ENCODE data around the gene FAM240A.

FAM240A gene

DNA sequence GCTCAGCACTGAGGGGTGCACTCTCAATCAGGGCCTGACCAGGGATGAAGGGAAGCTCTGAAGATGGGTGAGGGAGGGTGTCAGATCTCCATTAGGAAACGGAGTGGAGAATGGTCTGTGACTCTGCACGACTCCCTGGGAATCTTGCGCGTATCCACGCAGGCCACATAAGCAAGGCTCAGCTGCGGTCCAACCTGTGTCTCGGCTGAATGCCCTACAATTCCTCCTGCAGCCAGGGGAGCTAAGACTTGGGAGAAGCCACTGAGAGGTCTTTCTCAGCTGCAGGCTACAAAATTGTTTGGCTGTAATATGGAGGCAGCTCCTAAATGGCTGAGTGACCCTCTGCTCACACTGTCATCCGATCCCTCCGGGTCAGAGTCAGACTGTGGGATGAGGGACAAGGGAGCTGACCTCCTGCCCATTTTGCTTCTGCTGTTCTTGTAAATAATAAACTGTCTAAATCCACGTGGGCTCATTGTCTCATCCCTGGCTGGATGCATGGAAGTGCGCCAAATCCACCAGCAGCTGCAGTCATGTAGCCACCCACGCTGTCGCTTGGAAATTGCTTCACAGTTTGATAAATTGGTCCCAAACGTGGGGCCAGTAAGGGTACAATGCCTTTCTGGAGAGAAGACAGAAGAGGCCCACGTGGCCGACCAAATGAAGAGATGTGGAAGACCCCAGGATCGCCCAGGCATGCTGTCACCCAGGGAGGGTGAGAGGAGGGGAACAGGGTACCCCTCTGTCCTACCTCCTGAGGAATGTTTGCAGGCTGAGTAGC, 50.6 kb downstream of the FAM240A start:
- no peak for DNase-seq (ENCODE audit: low read depth, low spot score)

DNA sequence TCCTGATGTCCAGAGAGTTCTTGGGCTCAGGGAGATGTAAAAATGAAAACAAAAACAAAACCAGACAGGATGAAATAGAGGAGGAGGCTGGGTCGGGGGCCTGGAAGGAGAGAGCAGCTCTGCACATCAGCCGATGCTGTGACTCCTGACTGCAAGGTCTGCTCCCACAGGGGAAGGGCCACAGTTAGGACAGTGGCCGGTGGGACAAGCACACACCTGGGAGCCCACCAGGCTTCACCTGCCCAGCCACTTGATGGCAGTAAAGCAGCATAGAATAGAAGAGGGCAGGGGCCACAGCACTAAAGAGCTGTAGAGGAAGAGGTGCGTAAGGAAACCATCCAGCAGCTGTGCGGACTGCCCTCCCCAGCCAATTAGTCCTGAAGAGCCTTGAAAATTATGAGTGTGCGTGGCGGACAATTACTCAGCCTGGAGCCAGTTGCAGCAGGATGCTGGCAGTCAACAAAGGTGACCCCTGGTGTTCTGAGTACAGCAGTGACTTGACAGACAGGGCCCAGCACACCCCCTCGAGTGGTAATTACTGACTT, 51.3 kb downstream of the FAM240A start:
- DNase-seq (ENCODE audit: low read depth, low spot score) = no peak

DNA sequence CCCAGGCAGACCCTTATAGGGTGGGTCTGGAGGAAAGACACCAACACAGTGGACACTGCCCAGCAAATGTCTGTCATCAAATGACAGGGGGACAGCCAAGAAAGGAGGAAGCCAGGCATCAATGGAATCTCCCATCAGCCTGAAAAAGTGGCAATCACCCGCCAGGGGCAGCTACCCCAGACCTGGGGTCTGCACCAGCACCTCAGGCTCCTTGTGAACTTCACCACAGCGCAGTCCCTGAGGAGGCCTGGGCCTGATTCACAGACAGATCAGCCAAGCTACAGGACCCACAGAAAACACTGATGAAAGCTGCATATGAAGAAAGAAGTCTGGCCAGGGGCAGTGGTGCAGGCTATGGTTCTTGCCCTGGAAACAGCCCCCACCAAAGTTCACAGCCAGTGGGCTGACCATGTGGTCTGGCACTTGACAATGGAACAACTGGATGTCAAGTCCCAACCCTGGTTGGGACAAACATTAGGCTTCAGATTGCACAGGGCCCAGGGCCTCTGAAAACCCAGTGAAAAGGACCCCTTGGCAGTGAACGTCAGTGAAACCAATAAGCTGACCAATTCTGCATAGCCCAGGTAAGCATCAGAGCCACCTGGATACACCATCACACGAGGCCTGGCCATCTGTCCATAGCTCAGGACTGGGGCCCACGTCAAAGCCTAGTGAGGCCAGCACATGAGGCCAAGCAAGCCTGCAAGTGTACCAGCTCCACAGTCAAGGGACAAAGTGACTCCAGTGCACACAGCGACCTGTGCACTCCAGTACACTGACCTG, 52.1 kb downstream of the FAM240A start:
- DNase-seq (ENCODE audit: low read depth, low spot score) = no peak

DNA sequence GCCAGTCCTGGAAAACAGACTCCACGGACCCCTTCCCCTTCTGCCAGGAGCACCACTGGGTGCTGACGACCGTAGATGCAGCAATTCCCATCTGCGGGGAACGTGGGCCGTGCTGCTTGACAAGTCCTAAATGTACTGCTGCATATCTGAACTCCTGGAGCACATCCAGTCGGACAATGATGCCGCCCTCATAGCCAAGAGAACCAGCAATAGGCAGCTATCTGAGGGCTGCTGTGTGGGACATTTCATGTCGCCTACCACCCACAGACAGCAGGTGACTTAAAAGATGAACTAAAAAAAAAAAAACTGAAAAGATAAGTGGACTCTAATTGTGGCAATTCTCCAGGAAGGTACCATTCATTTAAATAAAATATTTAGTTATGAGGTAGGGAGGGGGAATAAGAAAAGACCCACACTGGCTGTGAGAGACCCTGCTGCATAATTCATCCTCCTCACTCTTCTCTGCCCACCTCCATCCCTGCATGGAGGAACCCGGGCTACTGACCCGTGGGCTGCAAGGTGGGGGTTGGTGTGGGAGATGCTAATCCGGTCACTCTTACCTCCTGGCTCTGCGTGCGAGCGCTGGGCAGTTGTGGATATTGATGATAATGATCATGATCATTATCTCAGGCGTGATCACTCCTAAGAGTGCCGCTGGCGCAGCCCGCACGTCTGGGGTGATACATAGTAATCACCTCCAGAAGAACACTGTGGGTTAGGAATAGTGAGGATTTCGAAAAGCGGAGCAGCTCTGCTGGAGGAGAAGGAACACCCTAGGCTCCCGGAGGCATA, 52.8 kb downstream of the FAM240A start:
- DNase-seq (ENCODE audit: low read depth, low spot score) = no peak

DNA sequence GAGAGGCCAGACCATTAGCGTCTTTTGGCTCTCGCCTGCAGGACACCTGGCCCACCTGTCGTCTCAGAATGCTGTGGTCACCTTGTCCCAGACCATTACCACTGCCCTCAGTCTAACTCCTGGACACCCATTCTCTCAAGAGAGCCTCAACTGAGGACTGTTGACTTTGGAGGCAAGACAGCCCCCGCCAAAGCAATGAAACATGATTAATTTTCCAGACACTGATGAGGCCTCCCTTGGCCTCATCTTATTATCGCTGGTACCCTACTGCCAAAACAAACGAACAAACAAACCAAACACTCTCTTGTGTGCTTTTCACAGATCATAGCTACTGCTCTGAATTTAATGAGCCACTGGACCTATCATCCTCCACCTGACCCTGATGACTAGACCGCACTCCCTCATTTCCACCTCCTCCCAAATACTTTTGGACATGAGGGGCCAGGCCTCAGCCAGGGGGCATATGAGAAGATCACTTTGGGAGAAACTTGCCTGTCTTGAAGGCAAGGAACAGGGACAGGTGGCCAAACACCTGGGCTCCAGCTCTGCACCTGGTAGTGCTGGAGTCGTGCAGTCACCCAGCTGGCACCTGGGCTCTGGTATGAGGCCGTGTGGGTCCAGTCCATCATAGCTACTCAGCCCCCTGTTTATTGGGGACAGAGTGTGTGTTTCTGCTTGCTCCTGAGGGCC, 53.6 kb downstream of the FAM240A start:
- no peak for DNase-seq (ENCODE audit: low read depth, low spot score)

DNA sequence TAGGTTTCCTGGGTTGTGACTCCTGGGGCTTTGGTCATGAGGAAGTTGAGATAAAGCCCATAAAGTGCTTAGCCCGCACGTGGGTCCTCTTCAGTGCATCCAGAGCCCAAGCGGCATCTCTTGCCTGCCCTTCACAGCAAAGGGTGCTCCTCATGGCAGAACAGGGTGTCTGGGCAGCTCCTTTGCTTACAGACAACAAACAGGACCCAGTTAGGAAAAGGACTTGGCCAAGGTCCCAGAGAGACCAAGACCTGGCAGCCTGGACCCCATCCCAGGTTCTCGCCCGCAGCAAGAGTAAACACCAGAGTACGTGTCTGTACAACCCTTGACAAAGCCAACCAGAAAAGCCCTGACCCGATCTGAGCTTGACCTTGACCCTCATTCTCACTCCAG, 54.1 kb downstream of the FAM240A start:
- no peak for DNase-seq (ENCODE audit: low read depth, low spot score)

DNA sequence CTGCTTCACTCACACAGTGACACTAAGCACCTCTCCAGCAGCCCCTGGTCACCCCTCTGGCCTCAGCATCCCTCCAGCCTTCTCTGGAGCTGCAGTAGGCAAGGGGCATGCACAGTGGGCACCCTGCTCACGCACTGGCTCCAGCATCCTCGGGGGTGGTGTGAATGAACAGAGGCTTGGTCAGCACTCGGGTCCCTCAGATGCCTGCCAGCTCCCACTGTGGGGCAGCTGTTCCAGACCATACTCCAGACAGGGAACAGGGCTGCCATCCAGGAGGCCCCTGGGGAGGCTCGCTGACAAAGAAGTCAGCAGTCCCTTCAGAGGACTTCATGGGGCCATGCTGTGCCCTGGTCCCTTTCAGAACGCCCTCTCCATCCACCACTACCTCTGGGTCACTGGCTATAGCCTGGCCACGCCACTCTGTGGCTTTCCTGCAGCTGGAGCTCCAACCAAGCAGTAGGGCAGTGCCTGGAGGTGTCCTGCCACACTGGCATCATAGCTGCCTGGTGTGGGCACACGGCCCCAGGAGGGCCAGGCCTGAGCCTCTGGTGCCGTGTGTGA, 54.8 kb downstream of the FAM240A start:
- no peak for DNase-seq (ENCODE audit: low read depth, low spot score)

DNA sequence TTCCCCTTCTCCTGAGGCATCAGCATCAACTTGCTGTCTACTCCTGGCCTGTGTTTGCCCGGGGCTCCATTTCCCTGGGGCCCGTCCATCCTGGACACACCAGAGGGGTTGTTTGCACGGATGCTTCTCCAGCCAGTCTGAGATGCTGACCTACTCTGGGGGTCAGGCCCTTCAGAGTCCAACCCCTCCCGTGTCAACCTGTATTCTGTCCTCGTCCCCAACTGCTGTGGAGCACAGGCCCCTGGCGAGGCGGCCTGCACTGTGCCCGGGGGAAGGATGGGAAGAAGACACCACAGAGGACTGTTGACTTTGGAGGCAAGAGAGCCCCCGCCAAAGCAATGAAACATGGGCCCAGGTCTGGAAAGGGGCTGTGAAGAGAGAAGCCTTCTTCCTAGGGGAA, 55.3 kb downstream of the FAM240A start:
- DNase-seq (ENCODE audit: low read depth, low spot score) = no peak

DNA sequence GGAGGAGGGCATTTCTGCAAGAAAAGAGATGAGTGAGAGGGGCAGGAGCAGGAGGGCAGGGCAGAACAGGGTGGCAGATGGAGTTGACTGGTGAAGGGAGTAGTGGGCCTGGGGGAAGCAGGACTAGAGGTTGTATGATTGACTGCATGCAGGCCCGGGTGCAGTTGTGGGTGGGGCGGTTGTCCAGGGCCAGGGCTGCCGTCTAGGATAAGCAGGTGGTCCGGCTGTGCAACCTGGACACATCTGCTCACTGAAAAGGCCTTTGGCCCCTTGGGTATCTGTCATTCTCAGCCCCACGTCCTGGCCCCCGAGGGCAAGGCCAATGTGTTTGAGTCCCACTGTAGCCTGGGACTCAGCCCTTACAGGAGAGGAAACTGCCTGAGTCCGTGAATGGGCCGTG, 55.8 kb downstream of the FAM240A start:
- DNase-seq (ENCODE audit: low read depth, low spot score) = no peak

DNA sequence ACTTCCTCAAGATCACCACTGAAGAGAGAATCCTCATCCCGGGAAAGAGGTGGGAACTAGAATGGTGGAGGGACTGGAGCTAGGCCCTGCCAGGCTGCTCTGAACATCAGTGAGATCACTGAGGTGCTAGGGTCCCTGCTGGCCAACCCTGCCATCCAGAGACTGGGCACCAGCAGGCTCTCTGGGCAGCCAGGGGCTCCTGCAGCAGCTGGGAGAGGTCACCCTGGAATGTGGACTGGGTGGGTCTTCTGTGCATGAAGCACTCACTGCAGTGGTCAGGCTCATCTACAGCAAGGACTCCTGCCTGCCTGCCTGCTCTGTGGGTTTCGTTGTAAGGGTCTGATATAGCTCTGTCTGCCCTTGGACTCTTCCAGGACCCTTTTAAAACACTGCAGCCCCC, 56.3 kb downstream of the FAM240A start:
- DNase-seq (ENCODE audit: low read depth, low spot score) = no peak

DNA sequence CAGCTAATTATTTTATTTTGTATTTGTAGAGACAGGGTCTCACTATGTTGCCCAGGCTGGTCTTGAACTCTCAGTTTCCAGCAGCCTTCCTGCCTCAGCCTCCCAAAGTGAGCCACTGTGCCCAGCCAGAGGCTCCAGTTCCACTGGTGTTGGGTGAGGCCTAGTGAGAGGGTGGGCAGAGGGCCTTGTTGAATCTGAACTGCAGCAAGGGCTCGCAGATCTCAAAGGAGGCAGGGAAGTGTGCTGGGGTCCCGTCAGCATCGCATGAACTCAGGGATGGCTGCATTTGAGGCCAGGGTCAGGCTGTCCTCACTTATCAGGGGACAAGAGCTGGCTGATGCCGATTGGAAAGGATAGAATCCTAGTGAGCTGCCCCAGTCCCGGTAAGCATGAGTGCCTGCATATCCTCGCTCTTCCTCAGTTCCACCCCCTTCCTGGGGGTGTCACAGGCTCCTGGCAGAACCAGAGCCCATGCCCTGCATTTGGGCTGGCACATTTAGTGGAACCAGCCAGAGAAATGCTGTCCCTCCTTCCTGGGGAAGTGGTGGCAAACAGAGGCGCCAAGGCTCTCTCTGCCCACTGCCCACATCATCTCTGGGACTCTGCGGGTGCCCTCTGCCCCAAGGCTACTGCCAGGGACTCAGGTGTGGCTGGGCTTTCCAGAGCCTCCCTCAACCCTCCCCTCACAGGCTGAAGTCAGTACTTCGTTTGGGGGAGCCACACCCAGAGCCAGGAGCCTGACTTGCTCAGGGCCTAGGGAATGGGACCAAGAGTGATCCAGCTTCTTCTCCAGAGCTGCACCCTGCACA, 57.1 kb downstream of the FAM240A start:
- no peak for DNase-seq (ENCODE audit: low read depth, low spot score)

DNA sequence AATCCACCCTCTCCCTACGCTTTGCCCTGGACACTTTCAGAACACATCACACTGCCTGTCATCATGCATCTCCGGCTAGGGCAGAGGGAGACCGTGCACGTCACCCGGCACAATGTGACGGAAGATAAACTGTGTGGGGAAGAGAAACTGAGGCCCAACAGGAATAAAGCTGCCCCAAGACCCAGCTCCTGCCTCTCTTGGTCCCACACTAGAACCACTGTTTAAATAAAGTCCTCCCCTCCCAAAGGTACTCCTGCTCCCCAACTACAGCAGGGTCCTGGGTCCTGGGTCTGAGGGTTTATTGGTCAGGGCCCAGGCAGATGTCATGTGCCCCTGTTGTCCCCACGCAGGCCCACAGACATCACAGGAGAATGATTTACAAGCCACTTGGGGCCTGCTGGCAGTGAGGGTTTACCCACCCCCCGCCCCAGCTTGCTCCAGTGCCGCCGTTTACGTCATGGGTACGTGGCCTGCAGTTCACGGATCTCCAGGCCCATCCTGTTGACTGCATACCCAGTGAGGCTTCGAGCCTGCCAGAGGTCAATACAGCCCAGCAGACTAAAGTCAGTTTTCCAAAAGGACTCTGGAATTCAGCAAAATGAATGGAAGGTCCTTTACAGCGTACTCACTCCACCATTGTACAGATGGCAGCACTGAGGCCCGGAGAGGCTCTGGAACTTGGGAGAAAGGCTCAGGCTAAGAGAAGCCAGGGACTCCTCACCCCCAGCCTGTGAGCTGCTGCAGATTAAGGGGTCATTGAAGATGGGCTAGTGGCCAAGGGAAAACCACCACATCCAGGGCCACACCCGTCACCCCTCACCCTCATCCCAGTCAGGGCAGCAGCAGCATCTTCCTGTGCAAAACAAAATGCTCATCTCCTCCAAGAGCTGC, 57.9 kb downstream of the FAM240A start:
- no peak for DNase-seq (ENCODE audit: low read depth, low spot score)

DNA sequence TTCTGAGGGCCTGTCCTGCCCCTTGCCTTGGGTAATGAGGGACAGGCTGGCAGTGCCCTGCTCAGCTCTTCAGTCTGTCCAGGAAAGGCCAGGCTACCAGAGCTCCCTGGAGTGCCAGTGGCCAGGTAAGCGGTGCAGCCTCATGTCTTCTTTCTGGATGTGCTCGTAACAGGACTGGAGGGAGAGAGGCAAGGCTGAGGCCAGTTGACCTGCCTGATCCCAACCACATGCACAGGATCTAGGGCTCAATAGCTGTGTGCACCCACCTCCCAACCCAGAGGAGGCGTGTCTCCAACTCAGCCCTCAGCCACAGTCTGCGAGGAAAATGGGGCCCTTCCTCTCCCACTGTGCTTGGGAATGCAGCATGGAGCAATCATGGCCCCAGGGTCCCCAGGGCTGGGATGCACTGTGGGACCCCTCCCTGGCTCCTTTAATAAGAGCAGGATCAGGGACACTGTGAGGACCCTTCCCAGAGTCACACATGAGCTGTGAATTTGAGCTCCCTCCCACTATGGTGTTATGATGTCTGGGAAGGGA, 58.6 kb downstream of the FAM240A start:
- DNase-seq (ENCODE audit: low read depth, low spot score) = no peak

DNA sequence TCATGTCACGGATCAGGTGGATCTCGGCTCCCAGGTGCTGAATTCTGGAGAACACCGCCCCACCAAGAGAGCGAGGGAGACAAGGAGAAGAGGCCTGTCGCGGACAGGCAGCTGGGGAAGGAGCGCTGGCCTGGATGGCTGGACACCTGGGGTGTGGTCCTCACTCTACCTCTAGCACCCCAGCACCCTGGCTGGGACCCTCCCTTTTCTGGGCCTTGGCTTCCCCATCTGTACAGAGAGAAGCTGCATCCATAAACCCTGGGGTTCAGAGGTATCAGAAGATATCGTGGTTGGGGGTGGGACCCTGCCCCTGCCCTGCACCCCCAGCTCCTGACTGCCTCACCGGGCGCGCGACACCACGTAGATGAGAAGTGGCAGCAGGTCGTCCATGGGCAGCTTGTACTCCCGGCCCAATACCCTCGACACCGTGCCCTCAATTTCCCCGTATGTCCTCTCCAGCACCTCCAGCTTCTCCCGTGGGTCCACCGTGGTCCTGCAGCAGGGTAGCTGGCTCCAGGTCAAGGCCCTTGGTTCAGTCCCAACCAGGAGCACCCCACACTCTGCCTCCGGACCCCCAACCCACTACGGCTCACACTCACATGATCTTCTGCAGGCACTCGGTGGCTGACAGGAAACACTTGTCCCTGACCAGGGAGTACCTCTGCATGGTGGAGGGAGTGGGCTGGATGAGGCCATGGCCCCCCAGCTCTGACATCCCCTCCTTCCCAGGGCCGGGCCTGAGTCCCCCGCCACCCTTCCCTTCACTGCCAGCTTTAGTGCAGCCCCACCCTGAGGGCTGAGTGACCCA, 59.4 kb downstream of the FAM240A start:
- DNase-seq (ENCODE audit: low read depth, low spot score) = no peak

DNA sequence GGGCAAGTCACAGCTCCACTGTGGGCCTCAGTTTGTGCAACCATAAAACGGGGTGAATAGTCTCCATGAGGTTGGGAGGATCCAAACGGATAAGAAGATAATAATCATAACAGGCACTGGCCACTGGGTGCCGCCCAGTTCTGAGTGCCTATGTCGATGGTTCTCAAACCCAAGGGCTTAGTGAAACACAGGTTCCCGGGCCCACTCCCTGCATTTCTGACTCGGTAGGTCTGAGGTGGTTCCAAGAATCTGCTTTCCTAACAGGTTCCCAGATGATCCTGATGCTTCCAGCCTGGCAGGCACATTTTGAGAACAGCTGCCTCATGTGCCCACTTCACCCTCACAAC, 60.0 kb downstream of the FAM240A start:
- no peak for DNase-seq (ENCODE audit: low read depth, low spot score)

DNA sequence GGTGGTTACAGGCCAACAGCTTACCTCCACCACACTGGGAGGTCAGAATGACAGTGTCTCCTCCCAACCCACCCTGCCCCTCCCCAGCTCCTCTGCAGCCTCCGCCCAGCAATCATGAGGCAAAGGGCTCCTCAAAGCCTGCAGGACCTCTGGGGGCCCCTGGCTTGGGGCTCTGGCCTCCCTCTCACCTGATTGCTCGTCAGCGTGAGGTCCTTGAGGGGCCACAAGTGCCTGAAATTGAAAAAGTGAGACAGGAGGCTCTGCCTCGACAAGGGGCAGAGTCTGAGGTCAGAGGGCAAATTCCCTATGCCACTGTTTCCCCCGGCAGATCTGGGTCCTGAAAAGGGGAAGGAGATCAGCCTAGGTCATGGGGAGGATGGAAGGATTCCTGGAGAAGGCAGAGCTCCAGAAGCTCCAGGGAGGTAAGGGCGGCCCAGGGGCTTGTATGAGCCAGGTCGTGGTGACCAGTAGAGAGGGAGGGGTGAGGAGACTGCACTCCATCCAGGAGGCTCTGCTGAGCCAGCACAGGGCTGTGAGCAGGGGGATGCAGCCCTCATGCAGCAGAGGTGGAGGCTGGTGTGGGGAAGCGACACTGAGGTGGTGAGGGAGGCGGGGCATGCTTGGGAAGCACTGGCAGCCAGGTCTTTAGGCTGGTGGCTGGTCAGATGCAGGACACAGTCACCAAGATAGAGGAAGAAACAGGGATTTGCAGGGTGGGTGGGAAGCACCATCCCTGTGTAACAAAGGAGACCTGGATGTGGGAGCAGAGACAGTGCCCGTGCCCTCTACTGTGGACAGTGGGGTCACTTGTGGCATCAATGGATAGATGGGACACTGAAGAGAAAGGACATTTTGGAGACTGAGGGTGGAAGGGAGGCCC, 61.1 kb downstream of the FAM240A start:
- no peak for DNase-seq (ENCODE audit: low read depth, low spot score)
